Measurements from ENCODE around the gene PAFAH2.

DNA sequence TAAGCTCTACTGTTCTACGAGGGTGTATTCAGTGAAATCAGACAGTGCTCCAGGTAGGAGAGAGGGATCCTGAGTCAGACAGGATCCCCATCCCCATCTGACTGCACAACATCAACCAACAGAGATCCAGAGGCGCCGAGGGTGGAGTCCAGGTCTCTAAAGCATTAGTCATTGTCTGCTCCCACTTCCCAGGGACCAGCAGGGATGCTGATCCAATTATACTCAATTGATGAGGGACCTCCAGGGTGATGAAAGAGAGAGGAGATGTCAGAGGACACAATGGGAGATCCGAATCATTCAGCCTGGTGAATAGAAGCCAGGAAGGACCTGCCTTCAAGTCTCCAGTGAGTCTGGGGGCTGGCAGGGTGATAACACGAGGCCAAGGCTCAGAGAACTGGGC lies 52.1 kb downstream of the PAFAH2 start:
- TF ChIP-seq, protein P1, sequence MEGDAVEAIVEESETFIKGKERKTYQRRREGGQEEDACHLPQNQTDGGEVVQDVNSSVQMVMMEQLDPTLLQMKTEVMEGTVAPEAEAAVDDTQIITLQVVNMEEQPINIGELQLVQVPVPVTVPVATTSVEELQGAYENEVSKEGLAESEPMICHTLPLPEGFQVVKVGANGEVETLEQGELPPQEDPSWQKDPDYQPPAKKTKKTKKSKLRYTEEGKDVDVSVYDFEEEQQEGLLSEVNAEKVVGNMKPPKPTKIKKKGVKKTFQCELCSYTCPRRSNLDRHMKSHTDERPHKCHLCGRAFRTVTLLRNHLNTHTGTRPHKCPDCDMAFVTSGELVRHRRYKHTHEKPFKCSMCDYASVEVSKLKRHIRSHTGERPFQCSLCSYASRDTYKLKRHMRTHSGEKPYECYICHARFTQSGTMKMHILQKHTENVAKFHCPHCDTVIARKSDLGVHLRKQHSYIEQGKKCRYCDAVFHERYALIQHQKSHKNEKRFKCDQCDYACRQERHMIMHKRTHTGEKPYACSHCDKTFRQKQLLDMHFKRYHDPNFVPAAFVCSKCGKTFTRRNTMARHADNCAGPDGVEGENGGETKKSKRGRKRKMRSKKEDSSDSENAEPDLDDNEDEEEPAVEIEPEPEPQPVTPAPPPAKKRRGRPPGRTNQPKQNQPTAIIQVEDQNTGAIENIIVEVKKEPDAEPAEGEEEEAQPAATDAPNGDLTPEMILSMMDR (IDR thresholded peaks at IDR 0.05) = no peak
- no peak for TF ChIP-seq POLR2A (IDR thresholded peaks at IDR 0.05)

Data from heart left ventricle (tissue), 13 donors.